GM23338 (cell line): ENCODE measurements around the gene IRGC. TPM values are rescaled to one million over a fixed set of nuclear protein-coding genes. Genes with fewer than 3 reads are reported as not detected.

Experiments used
- ATAC-seq: fragments of 200-7000 bp; cut with Tn5 transposase; 3 replicates; pipeline ENCODE4 v1.9.1; 2020
- DNase-seq: peaks from one replicate; pipeline ENCODE4 v3.0.0-alpha.2; 2015; ENCODE audit warnings: low spot score
- H2AFZ ChIP-seq: fragments of 200-600 bp; sonication (generic); 2 replicates; pipeline ENCODE4 v1.8.0; 2016; ENCODE audit warnings: antibody characterized with exemption, mild to moderate bottlenecking, moderate library complexity
- H3F3A ChIP-seq: fragments of 200-600 bp; sonication (generic); replicated peaks from 2 replicates; pipeline ENCODE4 v1.8.0; 2017; ENCODE audit warnings: antibody characterized with exemption, mixed run types, low read depth
- H3K27ac ChIP-seq: fragments of 200-600 bp; sonication (generic); 2 replicates; pipeline ENCODE4 v1.6.1; 2016; ENCODE audit warnings: low read depth
- H3K27me3 ChIP-seq: fragments of 200-600 bp; sonication (generic); 2 replicates; pipeline ENCODE4 v1.8.0; 2016; ENCODE audit warnings: mild to moderate bottlenecking, mixed run types, moderate library complexity; ENCODE audit not compliant: insufficient read depth
- H3K36me3 ChIP-seq: fragments of 200-600 bp; sonication (generic); 2 replicates; pipeline ENCODE4 v1.8.0; 2016; ENCODE audit warnings: mild to moderate bottlenecking; ENCODE audit not compliant: insufficient read depth
- H3K4me1 ChIP-seq: fragments of 200-600 bp; sonication (generic); 2 replicates; pipeline ENCODE4 v1.8.0; 2016; ENCODE audit warnings: mild to moderate bottlenecking, moderate library complexity; ENCODE audit not compliant: insufficient read depth
- H3K4me2 ChIP-seq: fragments of 200-600 bp; sonication (generic); 2 replicates; pipeline ENCODE4 v1.7.1; 2017; ENCODE audit warnings: mixed run types
- H3K4me3 ChIP-seq: fragments of 200-600 bp; sonication (generic); 2 replicates; pipeline ENCODE4 v1.6.1; 2016; ENCODE audit warnings: mixed run types
- H3K79me2 ChIP-seq: fragments of 200-600 bp; sonication (generic); replicated peaks from 2 replicates; pipeline ENCODE4 v1.8.0; 2017; ENCODE audit warnings: mild to moderate bottlenecking; ENCODE audit not compliant: insufficient read depth
- H3K9me2 ChIP-seq: fragments of 200-600 bp; sonication (generic); 2 replicates; pipeline ENCODE4 v1.8.0; 2017; ENCODE audit not compliant: insufficient read depth
- H4K20me1 ChIP-seq: fragments of 200-600 bp; sonication (generic); replicated peaks from 2 replicates; pipeline ENCODE4 v1.8.0; 2017; ENCODE audit warnings: mild to moderate bottlenecking; ENCODE audit not compliant: insufficient read depth
- H3K27ac Mint-ChIP-seq: 2 replicates; pipeline ENCODE4 v1.8.0; 2020; ENCODE audit warnings: inconsistent platforms, mild to moderate bottlenecking, moderate library complexity, mixed read lengths
- H3K27me3 Mint-ChIP-seq: 3 replicates; pipeline ENCODE4 v1.8.0; 2022; ENCODE audit warnings: low read depth, mild to moderate bottlenecking, moderate library complexity, mixed read lengths, inconsistent platforms; ENCODE audit not compliant: insufficient read depth, poor library complexity
- H3K36me3 Mint-ChIP-seq: 3 replicates; pipeline ENCODE4 v1.8.0; 2021; ENCODE audit warnings: low read depth, mild to moderate bottlenecking, inconsistent platforms, moderate library complexity, mixed read lengths
- H3K4me1 Mint-ChIP-seq: 3 replicates; pipeline ENCODE4 v1.8.0; 2020; ENCODE audit warnings: mild to moderate bottlenecking, inconsistent platforms, mixed read lengths
- H3K4me3 Mint-ChIP-seq: 3 replicates; pipeline ENCODE4 v1.8.0; 2021; ENCODE audit warnings: moderate library complexity, mild to moderate bottlenecking, inconsistent platforms, mixed read lengths
- H3K9me3 Mint-ChIP-seq: 3 replicates; pipeline ENCODE4 v1.8.0; 2020; ENCODE audit warnings: moderate library complexity, mild to moderate bottlenecking, inconsistent platforms, mixed read lengths
- CREB1 ChIP-seq: fragments of 250-450 bp; sonication (Bioruptor Pico); IDR thresholded peaks from 2 replicates; pipeline ENCODE4 v1.5.0; 2020; ENCODE audit warnings: low read depth, mild to moderate bottlenecking, moderate library complexity
- EZH2phosphoT487 ChIP-seq: fragments of 200-600 bp; sonication (generic); IDR thresholded peaks from one replicate; pipeline ENCODE4 v1.8.1; 2018; ENCODE audit warnings: antibody characterized with exemption; ENCODE audit not compliant: unreplicated experiment
- JUNB ChIP-seq: IDR thresholded peaks from one replicate; pipeline ENCODE4 v1.6.1; 2016; ENCODE audit warnings: antibody characterized with exemption; ENCODE audit not compliant: unreplicated experiment
- NANOG ChIP-seq: IDR thresholded peaks from 2 replicates; pipeline ENCODE4 v1.6.1; 2016; ENCODE audit warnings: antibody characterized with exemption, borderline replicate concordance
- STAT1 ChIP-seq: IDR thresholded peaks from one replicate; pipeline ENCODE4 v1.6.1; 2016; ENCODE audit warnings: antibody characterized with exemption; ENCODE audit not compliant: unreplicated experiment
- ZNF114 ChIP-seq: fragments of 250-450 bp; sonication (Bioruptor Pico); IDR thresholded peaks from 2 replicates; pipeline ENCODE4 v1.5.0; 2020; ENCODE audit warnings: mild to moderate bottlenecking, moderate library complexity
- ZNF331 ChIP-seq: fragments of 250-450 bp; sonication (Bioruptor Pico); IDR thresholded peaks from 2 replicates; pipeline ENCODE4 v1.5.0; 2020; ENCODE audit warnings: low read depth, mild to moderate bottlenecking, moderate library complexity
- polyA plus RNA-seq: library from polyadenylated mRNA; unstranded; fragments of >200 nt; fragmentation: Nextera tagmentation; extraction: Ambion mirVana; gene quantifications from 2 replicates; pipeline ENCODE4 v1.2.1, GENCODE V29; 2016
- total RNA-seq: library from RNA; depleted of rRNA; stranded (reverse); fragments of >200 nt; shearing (Covaris generic); gene quantifications from 2 replicates; pipeline ENCODE4 v1.2.3, GENCODE V29; 2014
- TF ChIP-seq, protein P1 (sequence below): IDR thresholded peaks from 2 replicates; pipeline ENCODE4 v1.6.1; 2016; ENCODE audit warnings: antibody characterized with exemption
- TF ChIP-seq, protein P2 (sequence below): IDR thresholded peaks from one replicate; pipeline ENCODE4 v1.6.1; 2018; ENCODE audit warnings: antibody characterized with exemption; ENCODE audit not compliant: unreplicated experiment
- TF ChIP-seq, protein P3 (sequence below), 2 experiments: fragments of 200-600 bp in 1 of 2; sonication (generic) in 1 of 2; conservative IDR thresholded peaks; 2 replicates each; pipeline versions ENCODE4 v1.5.1 to v1.6.1; 2016 to 2017; ENCODE audit warnings: antibody characterized with exemption in 2 of 2, low read depth in 2 of 2, mild to moderate bottlenecking in 2 of 2, moderate library complexity in 1 of 2
- TF ChIP-seq, protein P4 (sequence below): fragments of 250-450 bp; sonication (Bioruptor Pico); IDR thresholded peaks from 2 replicates; pipeline ENCODE4 v1.5.0; 2020; ENCODE audit warnings: mild to moderate bottlenecking, moderate library complexity

IRGC gene
- total and polyA plus RNA-seq, 2 experiments from 2014 or later: not detected

DNA sequence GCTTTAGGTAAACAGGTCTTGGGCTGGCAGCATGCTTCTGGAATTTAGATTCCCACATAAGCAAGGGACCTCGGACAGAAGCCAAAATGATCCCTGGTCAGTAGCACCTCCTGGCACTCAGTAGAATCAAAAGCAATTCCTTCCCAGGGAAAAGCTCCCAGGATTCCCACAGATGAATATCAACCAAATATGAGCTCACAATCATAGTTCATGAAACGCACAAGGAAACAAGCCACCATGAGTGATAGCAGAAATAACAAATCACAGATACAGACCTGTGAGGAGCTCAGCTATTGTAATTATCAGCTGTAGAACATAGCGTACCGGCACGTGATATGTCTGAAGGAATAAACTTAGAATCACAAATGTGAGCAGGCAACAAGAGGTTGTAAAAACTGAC lies 24.1 kb upstream of the IRGC start:
- no peak for DNase-seq
- Mint-ChIP-seq H3K27ac (no peak overlapping the region), H3K4me1 (no peaks in the 10 kb centered on the region; the same call in 2 of the 3 replicates), H3K36me3 (no peaks in the 10 kb centered on the region), H3K27me3 (peaks cover 7% of the 10 kb centered on the region), H3K4me3 (no peak overlapping the region), H3K9me3 (peaks cover 19% of the 10 kb centered on the region)
- Histone ChIP-seq H3K4me2 (no peak overlapping the region), H3K27ac (no peak overlapping the region), H4K20me1 (no peaks in the 10 kb centered on the region), H3K79me2 (no peaks in the 10 kb centered on the region), H3K36me3 (no peaks in the 10 kb centered on the region), H3K4me1 (no peaks in the 10 kb centered on the region), H3K27me3 (no peaks in the 10 kb centered on the region), H2AFZ (no peak overlapping the region), H3K9me2 (no peaks in the 10 kb centered on the region), H3K4me3 (no peak overlapping the region), H3F3A (no peaks in the 10 kb centered on the region)
- TF ChIP-seq EZH2phosphoT487: no peak
- TF ChIP-seq JUNB: no peak
- TF ChIP-seq STAT1: no peak
- TF ChIP-seq CREB1: no peak
- no peak for TF ChIP-seq ZNF114
- TF ChIP-seq ZNF331 (CRISPR knock-in tag): no peak
- TF ChIP-seq, protein P1, sequence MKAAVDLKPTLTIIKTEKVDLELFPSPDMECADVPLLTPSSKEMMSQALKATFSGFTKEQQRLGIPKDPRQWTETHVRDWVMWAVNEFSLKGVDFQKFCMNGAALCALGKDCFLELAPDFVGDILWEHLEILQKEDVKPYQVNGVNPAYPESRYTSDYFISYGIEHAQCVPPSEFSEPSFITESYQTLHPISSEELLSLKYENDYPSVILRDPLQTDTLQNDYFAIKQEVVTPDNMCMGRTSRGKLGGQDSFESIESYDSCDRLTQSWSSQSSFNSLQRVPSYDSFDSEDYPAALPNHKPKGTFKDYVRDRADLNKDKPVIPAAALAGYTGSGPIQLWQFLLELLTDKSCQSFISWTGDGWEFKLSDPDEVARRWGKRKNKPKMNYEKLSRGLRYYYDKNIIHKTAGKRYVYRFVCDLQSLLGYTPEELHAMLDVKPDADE: no peak
- TF ChIP-seq, protein P2, sequence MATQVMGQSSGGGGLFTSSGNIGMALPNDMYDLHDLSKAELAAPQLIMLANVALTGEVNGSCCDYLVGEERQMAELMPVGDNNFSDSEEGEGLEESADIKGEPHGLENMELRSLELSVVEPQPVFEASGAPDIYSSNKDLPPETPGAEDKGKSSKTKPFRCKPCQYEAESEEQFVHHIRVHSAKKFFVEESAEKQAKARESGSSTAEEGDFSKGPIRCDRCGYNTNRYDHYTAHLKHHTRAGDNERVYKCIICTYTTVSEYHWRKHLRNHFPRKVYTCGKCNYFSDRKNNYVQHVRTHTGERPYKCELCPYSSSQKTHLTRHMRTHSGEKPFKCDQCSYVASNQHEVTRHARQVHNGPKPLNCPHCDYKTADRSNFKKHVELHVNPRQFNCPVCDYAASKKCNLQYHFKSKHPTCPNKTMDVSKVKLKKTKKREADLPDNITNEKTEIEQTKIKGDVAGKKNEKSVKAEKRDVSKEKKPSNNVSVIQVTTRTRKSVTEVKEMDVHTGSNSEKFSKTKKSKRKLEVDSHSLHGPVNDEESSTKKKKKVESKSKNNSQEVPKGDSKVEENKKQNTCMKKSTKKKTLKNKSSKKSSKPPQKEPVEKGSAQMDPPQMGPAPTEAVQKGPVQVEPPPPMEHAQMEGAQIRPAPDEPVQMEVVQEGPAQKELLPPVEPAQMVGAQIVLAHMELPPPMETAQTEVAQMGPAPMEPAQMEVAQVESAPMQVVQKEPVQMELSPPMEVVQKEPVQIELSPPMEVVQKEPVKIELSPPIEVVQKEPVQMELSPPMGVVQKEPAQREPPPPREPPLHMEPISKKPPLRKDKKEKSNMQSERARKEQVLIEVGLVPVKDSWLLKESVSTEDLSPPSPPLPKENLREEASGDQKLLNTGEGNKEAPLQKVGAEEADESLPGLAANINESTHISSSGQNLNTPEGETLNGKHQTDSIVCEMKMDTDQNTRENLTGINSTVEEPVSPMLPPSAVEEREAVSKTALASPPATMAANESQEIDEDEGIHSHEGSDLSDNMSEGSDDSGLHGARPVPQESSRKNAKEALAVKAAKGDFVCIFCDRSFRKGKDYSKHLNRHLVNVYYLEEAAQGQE: no peak
- TF ChIP-seq NANOG: no peak
- TF ChIP-seq, protein P3, sequence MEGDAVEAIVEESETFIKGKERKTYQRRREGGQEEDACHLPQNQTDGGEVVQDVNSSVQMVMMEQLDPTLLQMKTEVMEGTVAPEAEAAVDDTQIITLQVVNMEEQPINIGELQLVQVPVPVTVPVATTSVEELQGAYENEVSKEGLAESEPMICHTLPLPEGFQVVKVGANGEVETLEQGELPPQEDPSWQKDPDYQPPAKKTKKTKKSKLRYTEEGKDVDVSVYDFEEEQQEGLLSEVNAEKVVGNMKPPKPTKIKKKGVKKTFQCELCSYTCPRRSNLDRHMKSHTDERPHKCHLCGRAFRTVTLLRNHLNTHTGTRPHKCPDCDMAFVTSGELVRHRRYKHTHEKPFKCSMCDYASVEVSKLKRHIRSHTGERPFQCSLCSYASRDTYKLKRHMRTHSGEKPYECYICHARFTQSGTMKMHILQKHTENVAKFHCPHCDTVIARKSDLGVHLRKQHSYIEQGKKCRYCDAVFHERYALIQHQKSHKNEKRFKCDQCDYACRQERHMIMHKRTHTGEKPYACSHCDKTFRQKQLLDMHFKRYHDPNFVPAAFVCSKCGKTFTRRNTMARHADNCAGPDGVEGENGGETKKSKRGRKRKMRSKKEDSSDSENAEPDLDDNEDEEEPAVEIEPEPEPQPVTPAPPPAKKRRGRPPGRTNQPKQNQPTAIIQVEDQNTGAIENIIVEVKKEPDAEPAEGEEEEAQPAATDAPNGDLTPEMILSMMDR (conservative IDR thresholded peaks at IDR 0.05; ENCODE audit: low read depth in 2 of 2): no peak
- TF ChIP-seq, protein P4, sequence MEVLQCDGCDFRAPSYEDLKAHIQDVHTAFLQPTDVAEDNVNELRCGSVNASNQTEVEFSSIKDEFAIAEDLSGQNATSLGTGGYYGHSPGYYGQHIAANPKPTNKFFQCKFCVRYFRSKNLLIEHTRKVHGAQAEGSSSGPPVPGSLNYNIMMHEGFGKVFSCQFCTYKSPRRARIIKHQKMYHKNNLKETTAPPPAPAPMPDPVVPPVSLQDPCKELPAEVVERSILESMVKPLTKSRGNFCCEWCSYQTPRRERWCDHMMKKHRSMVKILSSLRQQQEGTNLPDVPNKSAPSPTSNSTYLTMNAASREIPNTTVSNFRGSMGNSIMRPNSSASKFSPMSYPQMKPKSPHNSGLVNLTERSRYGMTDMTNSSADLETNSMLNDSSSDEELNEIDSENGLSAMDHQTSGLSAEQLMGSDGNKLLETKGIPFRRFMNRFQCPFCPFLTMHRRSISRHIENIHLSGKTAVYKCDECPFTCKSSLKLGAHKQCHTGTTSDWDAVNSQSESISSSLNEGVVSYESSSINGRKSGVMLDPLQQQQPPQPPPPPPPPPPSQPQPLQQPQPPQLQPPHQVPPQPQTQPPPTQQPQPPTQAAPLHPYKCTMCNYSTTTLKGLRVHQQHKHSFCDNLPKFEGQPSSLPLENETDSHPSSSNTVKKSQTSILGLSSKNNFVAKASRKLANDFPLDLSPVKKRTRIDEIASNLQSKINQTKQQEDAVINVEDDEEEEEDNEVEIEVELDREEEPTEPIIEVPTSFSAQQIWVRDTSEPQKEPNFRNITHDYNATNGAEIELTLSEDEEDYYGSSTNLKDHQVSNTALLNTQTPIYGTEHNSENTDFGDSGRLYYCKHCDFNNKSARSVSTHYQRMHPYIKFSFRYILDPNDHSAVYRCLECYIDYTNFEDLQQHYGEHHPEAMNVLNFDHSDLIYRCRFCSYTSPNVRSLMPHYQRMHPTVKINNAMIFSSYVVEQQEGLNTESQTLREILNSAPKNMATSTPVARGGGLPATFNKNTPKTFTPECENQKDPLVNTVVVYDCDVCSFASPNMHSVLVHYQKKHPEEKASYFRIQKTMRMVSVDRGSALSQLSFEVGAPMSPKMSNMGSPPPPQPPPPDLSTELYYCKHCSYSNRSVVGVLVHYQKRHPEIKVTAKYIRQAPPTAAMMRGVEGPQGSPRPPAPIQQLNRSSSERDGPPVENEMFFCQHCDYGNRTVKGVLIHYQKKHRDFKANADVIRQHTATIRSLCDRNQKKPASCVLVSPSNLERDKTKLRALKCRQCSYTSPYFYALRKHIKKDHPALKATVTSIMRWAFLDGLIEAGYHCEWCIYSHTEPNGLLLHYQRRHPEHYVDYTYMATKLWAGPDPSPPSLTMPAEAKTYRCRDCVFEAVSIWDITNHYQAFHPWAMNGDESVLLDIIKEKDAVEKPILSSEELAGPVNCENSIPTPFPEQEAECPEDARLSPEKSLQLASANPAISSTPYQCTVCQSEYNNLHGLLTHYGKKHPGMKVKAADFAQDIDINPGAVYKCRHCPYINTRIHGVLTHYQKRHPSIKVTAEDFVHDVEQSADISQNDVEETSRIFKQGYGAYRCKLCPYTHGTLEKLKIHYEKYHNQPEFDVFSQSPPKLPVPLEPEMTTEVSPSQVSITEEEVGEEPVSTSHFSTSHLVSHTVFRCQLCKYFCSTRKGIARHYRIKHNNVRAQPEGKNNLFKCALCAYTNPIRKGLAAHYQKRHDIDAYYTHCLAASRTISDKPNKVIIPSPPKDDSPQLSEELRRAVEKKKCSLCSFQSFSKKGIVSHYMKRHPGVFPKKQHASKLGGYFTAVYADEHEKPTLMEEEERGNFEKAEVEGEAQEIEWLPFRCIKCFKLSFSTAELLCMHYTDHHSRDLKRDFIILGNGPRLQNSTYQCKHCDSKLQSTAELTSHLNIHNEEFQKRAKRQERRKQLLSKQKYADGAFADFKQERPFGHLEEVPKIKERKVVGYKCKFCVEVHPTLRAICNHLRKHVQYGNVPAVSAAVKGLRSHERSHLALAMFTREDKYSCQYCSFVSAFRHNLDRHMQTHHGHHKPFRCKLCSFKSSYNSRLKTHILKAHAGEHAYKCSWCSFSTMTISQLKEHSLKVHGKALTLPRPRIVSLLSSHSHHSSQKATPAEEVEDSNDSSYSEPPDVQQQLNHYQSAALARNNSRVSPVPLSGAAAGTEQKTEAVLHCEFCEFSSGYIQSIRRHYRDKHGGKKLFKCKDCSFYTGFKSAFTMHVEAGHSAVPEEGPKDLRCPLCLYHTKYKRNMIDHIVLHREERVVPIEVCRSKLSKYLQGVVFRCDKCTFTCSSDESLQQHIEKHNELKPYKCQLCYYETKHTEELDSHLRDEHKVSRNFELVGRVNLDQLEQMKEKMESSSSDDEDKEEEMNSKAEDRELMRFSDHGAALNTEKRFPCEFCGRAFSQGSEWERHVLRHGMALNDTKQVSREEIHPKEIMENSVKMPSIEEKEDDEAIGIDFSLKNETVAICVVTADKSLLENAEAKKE (CRISPR knock-in tag): no peak
- ATAC-seq: no peak
